Heart left ventricle (tissue), 16 donors: Measurements from ENCODE around the gene GSG1L. TPM values are rescaled to one million over a fixed set of nuclear protein-coding genes. Genes with fewer than 3 reads are reported as not detected.

Source experiments
- ATAC-seq, 4 donors: fragments of 200-7000 bp; cut with Tn5 transposase; one replicate each; pipeline ENCODE4 v1.9.1; 2020 to 2022; ENCODE audit warnings: moderate library complexity in 4 of 4, mild to moderate bottlenecking in 3 of 4, moderate number of reproducible peaks in 1 of 4
- DNase-seq, 5 donors: peaks; one replicate each; pipeline ENCODE4 v3.0.0-alpha.2; 2020
- H3K27ac ChIP-seq, 12 donors: fragments of 200-600 bp; sonication (generic) in 4 of 12; one replicate each; pipeline versions ENCODE4 v1.5.0 to v1.8.0; 2016 to 2022; ENCODE audit warnings: mild to moderate bottlenecking in 2 of 12
- H3K27me3 ChIP-seq, 9 donors: fragments of 200-600 bp; sonication (generic) in 2 of 9; one replicate each; pipeline versions ENCODE4 v1.5.1 to v1.8.0; 2016 to 2022; ENCODE audit warnings: mild to moderate bottlenecking in 3 of 9
- H3K36me3 ChIP-seq, 9 donors: fragments of 200-600 bp; sonication (generic) in 2 of 9; one replicate each; pipeline versions ENCODE4 v1.5.0 to v1.8.0; 2018 to 2022; ENCODE audit warnings: mild to moderate bottlenecking in 2 of 9
- H3K4me1 ChIP-seq, 12 donors: fragments of 200-600 bp; sonication (generic) in 4 of 12; one replicate each; pipeline versions ENCODE4 v1.5.0 to v1.8.0; 2016 to 2022; ENCODE audit warnings: mild to moderate bottlenecking in 3 of 12
- H3K4me3 ChIP-seq, 12 donors: fragments of 200-600 bp; sonication (generic) in 4 of 12; one replicate each; pipeline versions ENCODE4 v1.5.0 to v1.8.0; 2017 to 2022; ENCODE audit warnings: mild to moderate bottlenecking in 9 of 12, moderate library complexity in 4 of 12
- H3K9me3 ChIP-seq, 12 donors: fragments of 200-600 bp; sonication (generic) in 4 of 12; one replicate each; pipeline versions ENCODE4 v1.5.0 to v1.8.0; 2016 to 2022; ENCODE audit warnings: mild to moderate bottlenecking in 1 of 12
- CTCF ChIP-seq, 12 donors: fragments of 200-600 bp; sonication (generic) in 4 of 12; IDR thresholded peaks; one replicate each; pipeline versions ENCODE4 v1.5.0 to v1.8.0; 2018 to 2022; ENCODE audit warnings: antibody characterized with exemption in 12 of 12, mild to moderate bottlenecking in 5 of 12
- POLR2A ChIP-seq, 2 donors: fragments of 450-650 bp; IDR thresholded peaks; one replicate each; pipeline ENCODE4 v1.6.1; 2017; ENCODE audit warnings: antibody characterized with exemption in 2 of 2, mild to moderate bottlenecking in 2 of 2, moderate library complexity in 2 of 2
- WGBS, 4 donors: extraction: QIAGEN DNeasy Blood & Tissue Kit in 2 of 4; methylation state at CpG; one replicate each; pipeline versions ENCODE4 v1.1.5 to v1.1.7; 2013 to 2018; 5-methylcytosine and 5-hydroxymethylcytosine counted together
- intact Hi-C, 10 donors: fragments of 100-400 bp; cut with DNase I; formaldehyde crosslinking; loops; one replicate each; pipeline versions ENCODE4 v1.11.1 to v1.14.2; 2022
- polyA plus RNA-seq, 2 donors: library from polyadenylated mRNA; stranded (reverse); fragments of 200-250 nt; gene quantifications; one replicate each; pipeline ENCODE4 v1.2.3, GENCODE V29; 2013
- total RNA-seq, 9 donors: library from RNA; depleted of rRNA in 2 of 9; stranded (reverse); fragments of >200 nt in 2 of 9; fragmentation: NEBNext Ultra II Directional in 3 of 9; extraction: Animal tissue kit (Norgen Biotek cat#: 25700) in 3 of 9; gene quantifications; one replicate each; pipeline versions ENCODE4 v1.1.0 to v1.2.4, GENCODE V29; 2016 to 2023
- donor health status: ischemic (EF 13 %, LVEDD 7.1; RV severe dilation, severe dysfunction).
- donor health status: healthy with polysubstance abuse.
- donor health status: DM: no; HTN: yes; CAD: no.
- donor health status: DM: no; HTN: no; CAD: no.
- donor health status: ischemic (EF 25% LVEDD 6.9; RV normal size, moderate dysfunction).
- donor health status: ischemic (EF 25% LVEDD 5.7; RV mildly dilated, moderate dysfunction).
- donor health status: healthy.
- donor health status: DM: yes; HTN: yes; CAD: no.
- donor health status: ischemic (EF 35%, LVEDD 5.7; RV mildly dilated, moderate dysfunction).
- donor health status: nonischemic (EF 11% LVEDD 7.7; RV severe dilation, severe dysfunction).
- donor health status: DM: yes; HTN: yes; CAD: no.
- donor health status: PGD.
- donor health status: ischemic (EF 29% LVEDD 5.4; RV normal size, mild dysfunction).
- donor health status: nonischemic (EF 23%, LVEDD 6.1; RV moderate dilation, normal function).

The GSG1L gene
- total and polyA plus RNA-seq, 11 donors, result 0.11 to 8.7 (median 1.8) TPM; not detected in 4

- no peaks in the 10 kb centered on the region for H3K36me3 ChIP-seq
- no peak overlapping the region for H3K27ac ChIP-seq
- DNase-seq (no peak), ATAC-seq (no peak)
- peaks cover 0 to 5% (median 0%) of the 10 kb centered on the region in 12 donors for H3K9me3 ChIP-seq
- H3K4me1 ChIP-seq, result no peaks in the 10 kb centered on the region
- no peak overlapping the region for H3K4me3 ChIP-seq
- TF ChIP-seq POLR2A (IDR thresholded peaks at IDR 0.05) (no peak), CTCF (IDR thresholded peaks at IDR 0.05) (no peak)
- WGBS, 4 donors, result 31 to 57% (median 36%) methylated on average over 5 of the region's 5 CpGs
- H3K27me3 ChIP-seq, result peaks cover 0 to 15% (median 0%) of the 10 kb centered on the region in 9 donors
- intact Hi-C loops, result no loop called here
Observed at GRCh38 chr16:27805828-27806351, 257.6 kb downstream of the GSG1L start.

DNA sequence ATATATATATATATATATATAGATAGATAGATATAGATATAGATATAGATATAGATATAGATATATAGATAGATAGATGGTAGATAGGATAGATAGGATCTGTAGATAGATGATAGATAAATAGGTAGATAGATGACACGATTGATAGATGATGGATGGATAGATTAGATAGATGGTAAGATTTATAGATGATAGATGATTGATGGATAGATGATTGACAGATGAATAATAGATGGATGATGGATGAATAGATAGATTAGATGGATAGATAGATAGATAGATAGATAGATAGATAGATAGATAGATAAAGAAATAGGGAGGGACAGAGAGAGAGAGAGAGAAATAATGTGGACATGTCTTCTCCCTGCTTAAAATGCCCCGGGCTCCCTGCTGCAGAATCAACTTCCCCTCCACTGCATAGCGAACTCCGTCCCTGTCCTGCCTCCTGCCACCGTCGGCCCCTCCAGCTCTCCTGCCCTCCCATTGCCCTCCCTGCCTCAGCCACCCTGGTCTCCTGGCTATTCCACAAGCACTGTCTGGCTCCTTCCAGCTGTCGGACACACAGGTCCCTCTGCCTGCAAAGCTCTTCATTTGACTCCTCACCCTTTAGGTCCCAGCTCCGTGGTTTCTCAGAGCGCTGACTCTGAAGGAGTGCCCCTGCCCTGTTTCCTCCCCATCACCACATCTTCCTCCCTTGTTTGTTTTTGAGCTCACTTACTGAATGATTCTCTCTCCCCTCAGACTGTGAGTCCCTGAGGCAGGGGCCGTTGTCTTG, 259.6 kb downstream of the GSG1L start:
- no peak for TF ChIP-seq POLR2A (IDR thresholded peaks at IDR 0.05)
- TF ChIP-seq CTCF (IDR thresholded peaks at IDR 0.05), result no peak
- DNase-seq, result no peak
- intact Hi-C loops, result no loop called here

DNA sequence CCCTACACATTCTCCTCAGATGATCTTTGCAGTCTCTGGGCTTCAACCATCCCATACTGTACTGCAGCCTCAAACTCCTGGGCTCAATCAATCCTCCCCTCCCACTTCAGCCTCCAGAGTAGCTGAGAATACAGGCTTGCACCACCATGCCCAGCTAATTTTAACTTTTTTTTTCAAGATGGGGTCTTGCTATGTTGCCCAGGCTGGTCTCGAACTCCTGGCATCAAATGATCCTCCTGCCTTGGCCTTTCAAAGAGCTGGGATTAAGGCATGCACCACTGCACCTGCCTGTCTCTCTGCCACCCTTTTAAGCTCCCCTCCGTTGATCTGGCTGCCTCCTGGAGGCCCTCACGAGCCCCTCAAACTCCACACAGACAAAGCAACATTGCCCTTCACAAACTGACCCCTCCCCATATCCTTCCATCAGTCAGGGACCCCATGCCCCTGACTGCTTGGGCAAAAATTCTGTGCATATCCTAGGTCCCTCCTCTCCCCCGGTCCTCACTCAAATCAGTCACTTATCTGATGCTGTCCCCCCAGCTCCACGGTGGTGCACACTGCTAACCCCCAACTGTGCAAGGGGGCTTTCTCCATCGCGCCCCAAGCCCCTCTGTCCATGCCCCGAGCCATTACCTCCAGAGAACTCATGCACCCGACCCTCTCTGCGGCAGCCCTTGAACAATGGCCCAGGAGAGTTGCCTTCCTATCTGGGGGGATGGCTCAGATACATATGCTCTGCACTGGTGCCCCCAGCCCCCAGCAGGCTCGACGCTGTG, 260.7 kb downstream of the GSG1L start:
- intact Hi-C loops, result no loop called here
- TF ChIP-seq POLR2A (IDR thresholded peaks at IDR 0.05) (no peak), CTCF (IDR thresholded peaks at IDR 0.05) (no peak)
- Histone ChIP-seq H3K9me3 (no peaks in the 10 kb centered on the region), H3K4me1 (no peaks in the 10 kb centered on the region), H3K27me3 (peaks cover 0 to 15% (median 0%) of the 10 kb centered on the region in 9 donors), H3K36me3 (no peaks in the 10 kb centered on the region), H3K27ac (no peak overlapping the region), H3K4me3 (no peak overlapping the region)
- WGBS, 4 donors, result 69 to 80% (median 74%) methylated on average over 12 of the region's 12 CpGs
- ATAC-seq (no peak), DNase-seq (no peak)

More for the DNA sequence above, 259.6 kb downstream of the GSG1L start:
- Histone ChIP-seq H3K9me3 (no peaks in the 10 kb centered on the region), H3K4me1 (no peaks in the 10 kb centered on the region), H3K27me3 (peaks cover 0 to 15% (median 0%) of the 10 kb centered on the region in 9 donors), H3K4me3 (no peak overlapping the region), H3K27ac (no peak overlapping the region), H3K36me3 (no peaks in the 10 kb centered on the region)
- ATAC-seq, result no peak
- WGBS, 4 donors, result 21 to 38% (median 32%) methylated on average over 10 of the region's 10 CpGs
